WTC11 (cell line): ENCODE results near the gene C1D.

Experiments
- CTCF ChIP-seq: fragments of 200-600 bp; IDR thresholded peaks from 2 replicates; pipeline ENCODE4 v1.8.0; 2022; ENCODE audit warnings: antibody characterized with exemption
- IRF1 ChIP-seq: sonication (generic); formaldehyde crosslinking; IDR thresholded peaks from 2 replicates; pipeline ENCODE4 v1.8.0; 2023; ENCODE audit warnings: missing genetic modification reagents
- NR3C1 ChIP-seq: sonication (generic); formaldehyde crosslinking; conservative IDR thresholded peaks from 2 replicates; pipeline ENCODE4 v1.8.1; 2023; ENCODE audit warnings: low read depth, mild to moderate bottlenecking, missing genetic modification reagents
- PRDM15 ChIP-seq: sonication (generic); formaldehyde crosslinking; IDR thresholded peaks from 2 replicates; pipeline ENCODE4 v1.8.0; 2022; ENCODE audit warnings: missing genetic modification reagents
- USF1 ChIP-seq: sonication (generic); formaldehyde crosslinking; IDR thresholded peaks from 2 replicates; pipeline ENCODE4 v1.8.0; 2022; ENCODE audit warnings: mild to moderate bottlenecking, missing genetic modification reagents
- ZNF121 ChIP-seq: sonication (generic); formaldehyde crosslinking; IDR thresholded peaks from 2 replicates; pipeline ENCODE4 v1.8.0; 2023; ENCODE audit warnings: missing genetic modification reagents

GRCh38 chr2:68031043-68031442 is 31.8 kb downstream of the C1D start:
- no peak for TF ChIP-seq ZNF121 (CRISPR knock-in tag)
- no peak for TF ChIP-seq USF1
- TF ChIP-seq IRF1 (CRISPR knock-in tag) = no peak
- TF ChIP-seq PRDM15 (CRISPR knock-in tag) = no peak
- no peak for TF ChIP-seq CTCF
- TF ChIP-seq NR3C1 (CRISPR knock-in tag) = no peak
